HG03135 (cell line): ENCODE measurements around the gene POLDIP3.
"Not testable (repeated sequence)": the region's sequence is repeated elsewhere in the genome, so short reads cannot be mapped to it uniquely, and the experiment has no call there.

Experiments
- ATAC-seq: cut with Tn5 transposase; IDR thresholded peaks from one replicate; pipeline ENCODE4 v1.9.1; 2021; ENCODE audit warnings: mild to moderate bottlenecking, moderate library complexity; ENCODE audit not compliant: unreplicated experiment

POLDIP3 gene

DNA sequence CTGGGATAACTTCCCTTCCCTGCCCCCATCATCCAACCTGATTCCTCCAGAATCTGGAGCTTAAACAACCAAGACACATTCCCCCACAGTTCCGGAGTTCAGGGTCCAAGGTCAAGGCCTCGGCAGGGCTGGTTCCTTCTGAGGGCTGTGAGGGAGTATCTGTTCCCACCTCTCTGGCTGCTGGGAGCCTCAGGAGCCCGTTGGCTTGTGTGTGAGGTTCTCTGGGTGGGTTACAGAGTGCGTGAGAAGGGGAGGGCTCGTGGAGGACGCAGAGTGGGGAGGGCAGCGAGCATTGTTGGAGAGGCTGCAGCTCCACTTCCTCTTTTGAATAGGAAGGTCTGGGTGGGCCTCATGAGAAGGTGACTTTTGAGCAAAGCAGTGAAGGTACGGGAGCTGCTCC lies 52.4 kb downstream of the POLDIP3 start:
- ATAC-seq, result no peak

DNA sequence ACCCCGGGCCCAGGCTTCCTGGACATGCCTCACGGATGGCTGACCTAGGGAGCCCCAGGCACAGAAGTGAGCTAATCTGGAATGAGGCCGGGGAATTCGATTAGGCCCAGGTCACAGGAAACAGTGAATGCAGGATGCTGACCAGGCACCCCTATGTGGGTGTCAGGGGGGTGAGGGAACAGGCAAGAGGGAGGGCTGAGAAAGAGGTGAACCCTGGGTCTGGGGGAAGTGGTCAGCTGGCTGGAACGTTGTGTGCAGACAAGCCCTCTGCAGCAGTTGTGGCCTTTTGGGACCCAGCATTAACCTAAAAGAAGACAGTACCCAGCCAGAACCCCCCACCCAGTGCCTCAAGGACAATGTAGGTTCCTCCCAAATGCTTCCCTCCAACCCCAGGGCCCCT lies 52.8 kb downstream of the POLDIP3 start:
- no peak for ATAC-seq

DNA sequence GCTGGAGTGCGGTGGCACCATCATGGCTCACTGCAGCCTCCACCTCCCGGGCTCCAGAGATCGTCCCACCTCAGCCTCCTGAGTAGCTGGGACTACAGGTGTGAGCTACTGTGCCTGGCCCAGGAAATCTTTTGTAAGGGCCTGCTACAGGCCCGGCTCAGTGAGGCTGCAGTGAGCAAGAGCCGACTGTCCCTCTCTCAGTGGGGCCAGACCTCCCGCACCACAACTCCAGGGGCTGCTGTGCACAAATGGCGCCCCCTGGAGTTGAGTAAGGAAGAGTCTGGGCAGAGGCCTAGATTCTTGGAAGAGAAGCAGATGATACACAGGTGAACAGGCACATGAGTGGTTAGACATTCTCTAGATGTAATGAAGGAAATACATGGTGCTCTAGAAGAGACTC lies 53.9 kb downstream of the POLDIP3 start:
- no peak for ATAC-seq

DNA sequence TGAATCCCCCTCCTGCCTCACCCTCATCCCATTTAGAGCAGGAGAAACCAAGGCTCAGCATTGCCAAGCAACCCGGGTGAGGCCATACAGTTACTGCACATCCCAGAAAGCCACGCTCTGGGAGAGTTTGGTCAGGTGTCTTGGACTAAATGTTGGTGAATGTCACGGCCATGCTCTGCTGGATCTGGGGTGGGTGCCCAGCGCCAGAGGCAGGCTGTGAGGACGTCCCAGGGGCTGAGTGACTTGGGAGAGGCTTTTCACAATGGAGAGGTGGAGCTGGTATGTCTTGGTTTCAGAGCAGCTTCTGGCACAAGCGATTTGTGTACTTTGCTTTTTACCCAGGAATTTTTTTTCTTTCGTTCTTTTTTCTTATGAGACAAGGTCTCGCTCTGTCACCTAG lies 54.3 kb downstream of the POLDIP3 start:
- ATAC-seq, result no peak

DNA sequence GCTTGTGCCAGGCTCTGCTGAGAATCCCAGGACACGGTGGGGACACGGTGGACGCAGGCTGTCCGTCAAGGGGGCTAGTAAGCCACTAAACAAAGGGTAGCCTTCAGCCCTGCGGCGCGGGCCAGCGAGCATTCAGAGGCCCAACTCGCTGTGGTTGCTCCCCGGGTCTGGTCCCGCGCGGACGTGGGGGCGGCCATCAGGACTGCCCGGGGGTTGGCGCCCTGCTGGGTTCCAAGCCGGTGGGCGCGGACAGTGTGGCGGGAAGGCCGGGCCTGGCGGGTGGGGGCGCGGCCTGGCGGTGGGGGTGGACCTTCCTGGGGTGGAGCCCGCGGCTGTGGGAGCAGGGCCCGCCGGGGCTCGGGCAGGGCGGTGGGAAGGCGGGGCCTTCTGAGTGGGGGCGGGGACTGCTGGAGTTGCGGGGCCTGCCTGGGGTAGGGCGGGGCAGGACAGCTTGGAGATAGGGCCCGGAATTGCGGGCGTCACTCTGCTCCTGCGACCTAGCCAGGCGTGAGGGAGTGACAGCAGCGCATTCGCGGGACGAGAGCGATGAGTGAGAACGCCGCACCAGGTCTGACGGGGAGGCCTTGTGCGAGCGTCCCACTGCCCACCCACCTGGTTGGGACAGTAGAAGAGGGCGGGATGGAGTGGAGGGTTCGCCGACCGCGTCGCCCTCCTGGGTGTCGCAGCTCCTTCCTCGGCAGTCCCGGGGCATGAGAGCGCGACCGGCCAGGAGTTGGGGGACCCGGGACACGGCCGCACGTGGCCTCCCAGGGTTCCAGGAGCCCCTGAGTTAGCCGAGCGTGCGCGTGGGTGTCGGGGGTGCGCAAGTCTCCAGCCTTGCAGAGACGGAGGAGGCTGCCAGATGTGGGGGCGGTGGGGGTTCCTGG lies 61.0 kb downstream of the POLDIP3 start, which contains the start of gene SERHL2:
Gene SERHL2 (plus strand): TSS at position 482 of the 887 bp plus-strand sequence. CDS start 65 bp downstream, at position 547.
- ATAC-seq, result peak; percentile 46

DNA sequence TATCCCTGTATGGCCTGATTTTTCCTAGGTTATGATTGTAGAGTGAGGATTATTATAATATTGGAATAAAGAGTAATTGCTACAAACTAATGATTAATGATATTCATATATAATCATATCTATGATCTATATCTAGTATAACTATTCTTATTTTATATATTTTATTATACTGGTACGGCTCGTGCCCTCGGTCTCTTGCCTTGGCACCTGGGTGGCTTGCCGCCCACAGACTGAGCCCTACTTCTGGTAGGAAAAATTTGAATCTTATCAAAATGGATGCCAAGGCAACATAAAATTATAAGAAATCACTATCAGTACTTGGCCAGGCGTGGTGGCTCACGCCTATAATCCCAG lies 62.4 kb downstream of the POLDIP3 start:
- not testable (repeated sequence) for ATAC-seq

DNA sequence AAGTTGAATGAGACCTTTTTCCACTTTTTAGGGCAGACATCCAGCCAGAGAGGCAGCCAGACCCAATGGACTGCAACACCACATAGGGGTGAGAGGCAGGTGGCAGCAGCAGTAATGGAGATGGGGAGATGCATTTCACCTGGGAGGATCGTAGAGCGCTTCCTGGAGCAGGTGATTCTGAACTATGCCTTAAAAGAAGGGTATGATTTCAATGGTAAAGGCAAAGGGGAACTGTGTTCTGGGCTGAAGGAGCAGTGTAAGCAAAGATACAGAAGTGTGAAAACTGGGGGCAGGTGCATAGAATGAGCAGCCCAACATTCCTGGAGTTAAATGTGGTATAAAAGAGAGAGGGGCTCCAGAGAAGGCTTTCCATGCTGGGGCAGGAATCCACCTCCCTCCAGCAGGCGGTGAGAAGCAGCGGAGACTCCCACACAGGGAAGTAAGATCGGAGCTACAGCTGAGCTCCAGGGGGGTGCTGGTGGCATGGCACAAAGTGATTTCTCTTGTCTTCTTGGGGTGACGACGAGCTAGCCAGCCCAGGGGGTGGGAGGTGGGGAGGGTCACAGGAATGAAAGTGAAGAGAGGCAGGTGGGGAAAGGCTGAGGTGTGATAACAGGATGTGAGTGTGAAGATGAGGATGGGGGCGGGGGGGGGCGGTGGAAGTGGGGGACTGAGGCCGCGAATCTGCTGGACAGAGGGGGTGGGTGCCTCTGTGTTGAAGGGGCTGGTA lies 65.2 kb downstream of the POLDIP3 start:
- no peak for ATAC-seq

DNA sequence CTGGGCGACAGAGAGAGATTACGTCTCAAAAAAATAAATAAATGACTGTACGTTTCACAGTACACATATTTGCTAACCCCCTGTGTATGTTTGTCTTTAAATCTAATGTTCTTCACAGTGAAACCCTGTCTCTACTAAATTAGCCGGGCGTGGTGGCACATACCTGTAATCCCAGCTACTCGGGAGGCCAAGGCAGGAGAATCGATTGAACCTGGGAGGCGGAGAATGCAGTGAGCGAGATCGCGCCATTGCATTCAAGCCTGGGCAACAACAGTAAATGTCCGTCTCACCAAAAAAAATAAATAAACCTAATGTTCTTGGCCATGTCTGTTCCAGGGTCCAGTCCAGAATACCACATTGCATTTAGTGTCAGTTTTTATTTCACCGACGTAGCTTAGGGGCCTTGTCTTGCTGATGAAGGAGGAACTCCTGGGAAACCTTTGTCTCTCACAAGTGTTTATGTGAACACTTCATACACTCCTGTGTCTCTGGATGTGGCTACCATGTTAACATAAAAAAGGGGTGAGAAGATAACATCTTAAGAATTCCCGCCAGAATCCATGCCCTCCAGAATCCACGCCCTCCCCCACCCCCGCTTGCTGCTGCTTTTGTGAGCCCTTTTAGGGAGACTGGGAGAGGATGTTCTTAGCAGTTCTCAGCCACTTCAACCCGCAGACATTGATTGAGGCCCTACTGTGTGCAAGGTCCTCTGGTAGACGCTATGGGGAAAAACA lies 65.9 kb downstream of the POLDIP3 start:
- no peak for ATAC-seq

DNA sequence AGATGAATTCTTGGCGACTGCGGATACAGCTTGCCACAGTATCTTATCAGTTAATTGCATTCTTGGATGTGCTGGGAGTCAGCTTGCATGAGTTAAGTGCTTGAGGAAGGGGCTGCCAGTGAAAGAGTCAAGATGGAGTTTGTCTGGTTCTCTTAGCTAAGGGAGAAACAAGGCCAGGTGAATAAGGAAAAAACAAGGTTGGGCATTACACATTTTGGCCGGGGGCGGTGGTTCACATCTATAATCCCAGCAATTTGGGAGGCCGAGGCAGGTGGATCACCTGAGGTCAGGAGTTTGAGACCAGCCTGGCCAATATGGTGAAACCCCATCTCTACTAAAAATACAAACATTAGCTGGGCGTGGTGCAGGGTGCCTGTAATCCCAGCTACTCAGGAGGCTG lies 66.6 kb downstream of the POLDIP3 start:
- ATAC-seq, result not testable (repeated sequence)

DNA sequence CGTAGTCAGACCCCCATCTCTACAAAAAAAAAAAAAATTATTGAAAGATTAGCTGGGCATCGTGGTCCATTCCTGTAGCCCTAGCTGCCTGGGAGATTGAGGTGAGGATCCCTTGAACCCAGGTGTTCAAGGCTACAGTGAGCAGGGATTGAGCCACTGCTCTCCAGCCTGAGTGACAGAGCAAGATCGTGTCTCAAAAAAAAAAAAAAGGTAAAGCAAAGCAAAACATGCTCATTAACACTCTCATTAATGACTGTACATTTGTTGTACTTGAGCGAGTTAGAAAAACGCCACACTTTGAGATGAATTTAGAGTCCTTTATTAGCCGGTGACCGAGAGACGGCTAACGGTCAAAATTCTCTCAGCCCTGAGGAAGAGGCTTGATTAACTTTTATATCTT lies 67.1 kb downstream of the POLDIP3 start:
- no peak for ATAC-seq

DNA sequence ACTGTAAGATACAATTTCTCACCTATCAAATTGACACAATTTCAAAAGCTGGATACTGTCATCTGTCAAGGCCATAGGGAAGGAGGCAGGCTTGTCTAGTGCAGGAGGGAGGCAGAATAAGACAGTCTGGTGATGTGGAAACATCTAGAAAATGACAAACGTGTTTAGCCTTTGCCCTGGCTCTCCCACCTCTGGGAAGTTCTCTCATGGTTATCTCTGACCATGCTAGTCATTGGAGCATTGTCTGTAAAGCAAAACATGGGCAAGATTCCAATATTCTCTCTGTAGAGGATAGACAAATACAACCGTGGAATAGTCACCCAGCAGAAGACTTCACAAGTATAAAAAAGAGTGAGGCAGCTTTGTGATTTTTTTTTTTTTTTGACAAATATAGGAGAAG lies 70.0 kb downstream of the POLDIP3 start:
- no peak for ATAC-seq

DNA sequence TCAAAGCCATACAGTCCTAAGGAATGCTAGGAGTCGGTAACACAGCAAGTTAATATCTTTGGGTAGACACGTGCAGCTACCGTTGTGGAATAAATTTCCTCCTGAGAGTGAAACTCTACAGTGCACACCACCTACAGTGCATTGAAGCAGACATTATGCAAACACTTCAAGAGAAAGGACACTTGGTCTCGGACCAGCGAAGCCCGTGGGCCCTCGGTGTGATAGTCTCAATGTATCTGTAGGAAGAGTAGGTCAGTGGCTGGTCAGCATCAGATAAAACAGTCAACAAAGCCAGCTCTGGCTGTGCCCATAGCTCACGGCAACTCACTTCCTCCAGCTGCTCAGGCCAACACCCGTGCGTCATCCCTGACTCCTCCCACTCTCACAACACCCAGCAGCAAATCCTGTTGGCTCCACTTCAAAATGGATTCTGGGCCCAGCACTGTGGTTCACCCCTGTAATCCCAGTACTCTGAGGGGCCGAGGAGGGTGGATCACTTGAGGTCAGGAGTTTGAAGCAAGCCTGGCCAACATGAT lies 75.4 kb downstream of the POLDIP3 start:
- peak; percentile 46 for ATAC-seq

DNA sequence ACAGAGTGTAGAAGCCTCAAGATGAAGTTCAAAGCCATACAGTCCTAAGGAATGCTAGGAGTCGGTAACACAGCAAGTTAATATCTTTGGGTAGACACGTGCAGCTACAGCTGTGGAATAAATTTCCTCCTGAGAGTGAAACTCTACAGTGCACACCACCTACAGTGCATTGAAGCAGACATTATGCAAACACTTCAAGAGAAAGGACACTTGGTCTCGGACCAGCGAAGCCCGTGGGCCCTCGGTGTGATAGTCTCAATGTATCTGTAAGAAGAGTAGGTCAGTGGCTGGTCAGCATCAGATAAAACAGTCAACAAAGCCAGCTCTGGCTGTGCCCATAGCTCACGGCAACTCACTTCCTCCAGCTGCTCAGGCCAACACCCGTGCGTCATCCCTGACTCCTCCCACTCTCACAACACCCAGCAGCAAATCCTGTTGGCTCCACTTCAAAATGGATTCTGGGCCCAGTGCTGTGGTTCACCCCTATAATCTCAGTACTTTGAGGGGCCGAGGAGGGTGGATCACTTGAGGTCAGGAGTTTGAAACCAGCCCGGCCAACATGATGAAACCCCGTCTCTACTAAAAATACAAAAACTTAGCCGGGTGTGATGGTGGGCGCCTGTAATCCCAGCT lies 77.4 kb downstream of the POLDIP3 start:
- ATAC-seq, result peak; percentile 45

DNA sequence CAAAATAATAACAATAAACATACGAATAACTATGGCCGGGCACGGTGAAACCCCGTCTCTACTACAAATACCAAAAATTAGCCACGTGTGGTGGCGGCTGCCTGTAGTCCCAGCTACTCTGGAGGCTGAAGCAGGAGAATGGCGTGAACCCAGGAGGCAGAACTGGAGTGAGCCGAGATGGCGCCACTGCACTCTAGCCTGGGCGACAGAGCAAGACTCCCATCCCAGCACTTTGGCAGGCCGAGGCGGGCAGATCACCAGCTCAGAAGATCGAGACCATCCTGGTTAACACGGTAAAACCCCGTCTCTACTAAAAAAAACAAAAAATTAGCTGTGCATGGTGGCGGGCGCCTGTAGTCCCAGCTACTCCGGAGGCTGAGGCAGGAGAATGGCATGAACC lies 78.0 kb downstream of the POLDIP3 start:
- ATAC-seq, result not testable (repeated sequence)

DNA sequence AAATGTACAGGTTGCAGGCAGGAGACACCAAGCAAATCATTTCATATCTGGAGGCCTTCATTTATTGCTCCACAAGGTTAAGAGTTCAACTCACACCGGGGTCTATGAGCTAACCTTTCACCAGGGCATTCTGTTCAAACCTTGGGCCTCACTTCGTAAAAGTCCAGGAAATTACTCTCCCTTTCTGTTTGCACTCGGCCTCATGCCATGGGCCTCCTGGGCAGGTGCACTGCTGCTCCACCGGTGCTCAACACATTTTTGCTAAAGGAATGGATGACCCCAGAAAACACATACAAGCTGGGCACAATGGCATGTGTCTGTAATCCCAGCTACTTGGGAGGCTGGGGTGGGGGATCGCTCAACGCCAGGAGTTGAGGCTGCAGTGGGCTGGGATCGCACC lies 78.5 kb downstream of the POLDIP3 start:
- ATAC-seq, result no peak

DNA sequence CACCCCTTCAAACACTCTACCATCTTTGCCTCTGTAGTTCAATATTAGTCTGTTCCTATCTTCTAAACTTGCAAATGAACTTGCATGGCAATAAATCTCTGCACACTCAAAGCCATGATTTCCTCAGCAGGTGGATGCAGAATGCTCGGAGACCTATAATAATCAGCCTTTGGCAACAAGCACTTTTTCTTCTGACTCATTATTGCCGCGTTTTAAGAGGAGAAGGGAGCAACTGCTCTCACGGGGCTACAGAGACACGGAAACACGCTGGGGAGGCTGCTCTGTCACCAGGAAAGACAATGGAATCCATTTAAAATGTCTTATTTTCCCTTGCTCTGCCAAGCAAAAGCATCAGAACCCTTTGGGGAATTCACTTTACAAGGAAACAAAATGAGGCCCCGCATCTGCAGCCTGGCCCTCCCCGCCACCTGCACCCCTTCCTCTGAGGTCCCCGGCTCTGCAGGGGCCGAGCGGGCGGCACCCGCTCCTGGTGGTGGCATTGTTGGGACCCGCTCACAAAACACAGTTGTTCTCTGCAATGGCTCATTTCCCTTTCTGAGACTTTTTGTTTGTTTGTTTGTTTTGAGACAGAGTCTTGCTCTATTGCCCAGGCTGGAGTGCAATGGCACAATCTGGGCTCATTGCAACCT lies 79.5 kb downstream of the POLDIP3 start:
- ATAC-seq, result not testable (repeated sequence)
